Parathyroid adenoma (tissue), 2 donors: ENCODE data around the gene MYO5B.

ENCODE experiments used
- H2AFZ ChIP-seq: fragments of 300-600 bp; sonication (generic); one replicate; pipeline ENCODE4 v1.7.0; 2017; ENCODE audit warnings: antibody characterized with exemption, mild to moderate bottlenecking
- H3K27ac ChIP-seq: fragments of 300-600 bp; sonication (generic); one replicate; pipeline ENCODE4 v1.7.0; 2017
- H3K27me3 ChIP-seq: fragments of 300-600 bp; sonication (generic); one replicate; pipeline ENCODE4 v1.7.0; 2017; ENCODE audit warnings: low read length; ENCODE audit not compliant: control insufficient read depth, insufficient read depth
- H3K36me3 ChIP-seq: fragments of 300-600 bp; sonication (generic); one replicate; pipeline ENCODE4 v1.7.0; 2017; ENCODE audit warnings: low read length; ENCODE audit not compliant: control insufficient read depth, insufficient read depth
- H3K4me1 ChIP-seq: fragments of 300-600 bp; sonication (generic); one replicate; pipeline ENCODE4 v1.7.0; 2017; ENCODE audit warnings: control low read depth
- H3K4me2 ChIP-seq: fragments of 300-600 bp; sonication (generic); one replicate; pipeline ENCODE4 v1.7.0; 2017; ENCODE audit warnings: low read length
- H3K4me3 ChIP-seq: fragments of 300-600 bp; sonication (generic); one replicate; pipeline ENCODE4 v1.7.0; 2017; ENCODE audit warnings: low read depth, low read length
- H3K79me2 ChIP-seq: fragments of 300-600 bp; sonication (generic); one replicate; pipeline ENCODE4 v1.7.0; 2017; ENCODE audit warnings: control low read depth
- H3K9ac ChIP-seq: fragments of 300-600 bp; sonication (generic); one replicate; pipeline ENCODE4 v1.7.0; 2017; ENCODE audit warnings: mild to moderate bottlenecking
- H3K9me3 ChIP-seq: fragments of 300-600 bp; sonication (generic); one replicate; pipeline ENCODE4 v1.7.0; 2017; ENCODE audit warnings: low read length; ENCODE audit not compliant: control insufficient read depth
- CTCF ChIP-seq: fragments of 300-600 bp; sonication (generic); IDR thresholded peaks from one replicate; pipeline ENCODE4 v1.7.0; 2017; ENCODE audit warnings: antibody characterized with exemption, mild to moderate bottlenecking
- donor health status: primary hyperparathyroidism.

Gene MYO5B

GRCh38 chr18:50053111-50053510 is 141.8 kb downstream of the MYO5B start:
- peaks cover 2% of the 10 kb centered on the region for H3K4me1 ChIP-seq
- H3K27me3 ChIP-seq: no peaks in the 10 kb centered on the region
- no peak overlapping the region for H3K4me3 ChIP-seq
- H2AFZ ChIP-seq: no peak overlapping the region
- no peak overlapping the region for H3K9ac ChIP-seq
- H3K79me2 ChIP-seq: peaks cover 4% of the 10 kb centered on the region
- TF ChIP-seq CTCF: no peak
- no peaks in the 10 kb centered on the region for H3K9me3 ChIP-seq
- H3K36me3 ChIP-seq: no peaks in the 10 kb centered on the region
- no peak overlapping the region for H3K4me2 ChIP-seq
- no peak overlapping the region for H3K27ac ChIP-seq

GRCh38 chr18:50051288-50051687 is 143.7 kb downstream of the MYO5B start:
- Histone ChIP-seq H3K9me3 (no peaks in the 10 kb centered on the region), H3K79me2 (peaks cover 4% of the 10 kb centered on the region), H3K27me3 (no peaks in the 10 kb centered on the region), H3K4me1 (peaks cover 2% of the 10 kb centered on the region), H3K4me3 (no peak overlapping the region), H2AFZ (no peak overlapping the region), H3K27ac (no peak overlapping the region), H3K36me3 (no peaks in the 10 kb centered on the region), H3K4me2 (no peak overlapping the region), H3K9ac (no peak overlapping the region)
- peak; percentile 46 for TF ChIP-seq CTCF

GRCh38 chr18:50045126-50045525 is 149.8 kb downstream of the MYO5B start:
- Histone ChIP-seq H3K9ac (no peak overlapping the region), H3K36me3 (no peaks in the 10 kb centered on the region), H3K4me2 (no peak overlapping the region), H3K4me1 (peaks cover 7% of the 10 kb centered on the region), H3K27ac (no peak overlapping the region), H3K27me3 (no peaks in the 10 kb centered on the region), H3K4me3 (no peak overlapping the region), H3K79me2 (peaks cover 4% of the 10 kb centered on the region), H2AFZ (no peak overlapping the region), H3K9me3 (no peaks in the 10 kb centered on the region)
- TF ChIP-seq CTCF: no peak

- H3K9me3 ChIP-seq: no peaks in the 10 kb centered on the region
- H3K4me1 ChIP-seq: peaks cover 8% of the 10 kb centered on the region
- H2AFZ ChIP-seq: no peak overlapping the region
- no peak overlapping the region for H3K4me3 ChIP-seq
- H3K79me2 ChIP-seq: peaks cover 6% of the 10 kb centered on the region
- no peaks in the 10 kb centered on the region for H3K27me3 ChIP-seq
- no peak overlapping the region for H3K4me2 ChIP-seq
- no peaks in the 10 kb centered on the region for H3K36me3 ChIP-seq
- TF ChIP-seq CTCF: no peak
- no peak overlapping the region for H3K27ac ChIP-seq
- no peak overlapping the region for H3K9ac ChIP-seq
Observed at GRCh38 chr18:50044402-50044801, 150.5 kb downstream of the MYO5B start.

GRCh38 chr18:50042611-50043010 is 152.3 kb downstream of the MYO5B start:
- Histone ChIP-seq H3K4me1 (peaks cover 8% of the 10 kb centered on the region), H3K36me3 (no peaks in the 10 kb centered on the region), H3K4me2 (no peak overlapping the region), H3K4me3 (no peak overlapping the region), H3K79me2 (peaks cover 2% of the 10 kb centered on the region), H3K27ac (no peak overlapping the region), H3K9me3 (no peaks in the 10 kb centered on the region), H2AFZ (no peak overlapping the region), H3K27me3 (no peaks in the 10 kb centered on the region), H3K9ac (no peak overlapping the region)
- TF ChIP-seq CTCF: no peak
